WTC11 (cell line): Measurements from ENCODE around the gene GZF1. TPM values are rescaled to one million over a fixed set of nuclear protein-coding genes. Genes with fewer than 3 reads are reported as not detected.

Experiments used
- ATAC-seq: fragments of 200-7000 bp; cut with Tn5 transposase; 2 replicates; pipeline ENCODE4 v1.10.0; 2021; ENCODE audit warnings: mild to moderate bottlenecking, moderate library complexity
- CTCF ChIA-PET: fragments of 300-600 bp; sonication (Branson Sonifier 250); formaldehyde crosslinking; loops from one replicate; lab custom pipeline; 2021; ENCODE audit warnings: antibody characterized with exemption; lab: Charles Lee
- POLR2A ChIA-PET: fragments of 350-600 bp; sonication (Branson Sonifier 250); formaldehyde crosslinking; loops from one replicate; lab custom pipeline; 2021; ENCODE audit warnings: antibody characterized with exemption; lab: Charles Lee
- DNase-seq: peaks from one replicate; pipeline ENCODE4 v3.0.0; 2021; ENCODE audit warnings: low spot score
- H3K27ac Mint-ChIP-seq: 2 replicates; pipeline ENCODE4 v1.8.0; 2021; ENCODE audit warnings: mixed read lengths
- H3K27me3 Mint-ChIP-seq: 2 replicates; pipeline ENCODE4 v1.8.0; 2021; ENCODE audit warnings: low read depth, mild to moderate bottlenecking, moderate library complexity, mixed read lengths
- H3K36me3 Mint-ChIP-seq: 2 replicates; pipeline ENCODE4 v1.8.0; 2021; ENCODE audit warnings: mixed read lengths
- H3K4me1 Mint-ChIP-seq: 2 replicates; pipeline ENCODE4 v1.8.0; 2022; ENCODE audit warnings: mixed read lengths
- H3K4me3 Mint-ChIP-seq: 2 replicates; pipeline ENCODE4 v1.8.0; 2021; ENCODE audit warnings: mild to moderate bottlenecking, moderate library complexity, mixed read lengths
- H3K9me3 Mint-ChIP-seq: 2 replicates; pipeline ENCODE4 v1.8.0; 2021; ENCODE audit warnings: mixed read lengths
- ATF1 ChIP-seq: sonication (generic); formaldehyde crosslinking; IDR thresholded peaks from 2 replicates; pipeline ENCODE4 v1.8.1; 2023; ENCODE audit warnings: mild to moderate bottlenecking, moderate library complexity, missing genetic modification reagents
- ELF4 ChIP-seq: sonication (generic); formaldehyde crosslinking; IDR thresholded peaks from 2 replicates; pipeline ENCODE4 v1.8.1; 2022; ENCODE audit warnings: low read depth, mild to moderate bottlenecking, moderate library complexity, missing genetic modification reagents
- ESRRA ChIP-seq: sonication (generic); formaldehyde crosslinking; IDR thresholded peaks from 2 replicates; pipeline ENCODE4 v1.8.1; 2022; ENCODE audit warnings: mild to moderate bottlenecking, missing genetic modification reagents, borderline replicate concordance
- GRHL2 ChIP-seq: fragments of 250-450 bp; sonication (Bioruptor Pico); IDR thresholded peaks from 2 replicates; pipeline ENCODE4 v1.8.0; 2022; ENCODE audit warnings: mild to moderate bottlenecking, moderate library complexity; ENCODE audit not compliant: insufficient replicate concordance, severe bottlenecking
- JAZF1 ChIP-seq: fragments of 250-450 bp; sonication (Bioruptor Pico); IDR thresholded peaks from 2 replicates; pipeline ENCODE4 v1.9.0; 2021; ENCODE audit warnings: moderate library complexity, mild to moderate bottlenecking, inconsistent platforms
- JUN ChIP-seq: sonication (generic); formaldehyde crosslinking; IDR thresholded peaks from 2 replicates; pipeline ENCODE4 v1.8.0; 2023; ENCODE audit warnings: mild to moderate bottlenecking, missing genetic modification reagents
- NR2C2 ChIP-seq: sonication (generic); formaldehyde crosslinking; IDR thresholded peaks from 2 replicates; pipeline ENCODE4 v1.8.0; 2022; ENCODE audit warnings: mild to moderate bottlenecking, missing genetic modification reagents
- PRRX2 ChIP-seq: fragments of 250-450 bp; sonication (Bioruptor Pico); IDR thresholded peaks from 2 replicates; pipeline ENCODE4 v1.8.0; 2021; ENCODE audit warnings: mild to moderate bottlenecking
- RELA ChIP-seq: sonication (generic); formaldehyde crosslinking; IDR thresholded peaks from 2 replicates; pipeline ENCODE4 v1.8.1; 2022; ENCODE audit warnings: missing genetic modification reagents, mild to moderate bottlenecking, borderline replicate concordance
- TEAD4 ChIP-seq: sonication (generic); formaldehyde crosslinking; IDR thresholded peaks from 2 replicates; pipeline ENCODE4 v1.8.0; 2022; ENCODE audit warnings: mild to moderate bottlenecking, missing genetic modification reagents
- TP53 ChIP-seq: sonication (generic); formaldehyde crosslinking; IDR thresholded peaks from 2 replicates; pipeline ENCODE4 v1.8.1; 2023; ENCODE audit warnings: mild to moderate bottlenecking, missing genetic modification reagents
- ZBTB21 ChIP-seq: sonication (generic); formaldehyde crosslinking; IDR thresholded peaks from 2 replicates; pipeline ENCODE4 v1.8.1; 2023; ENCODE audit warnings: mild to moderate bottlenecking, missing genetic modification reagents, borderline replicate concordance
- ZNF219 ChIP-seq: sonication (generic); formaldehyde crosslinking; IDR thresholded peaks from 2 replicates; pipeline ENCODE4 v1.8.0; 2023; ENCODE audit warnings: missing genetic modification reagents, mild to moderate bottlenecking, borderline replicate concordance
- ZNF232 ChIP-seq: sonication (generic); formaldehyde crosslinking; IDR thresholded peaks from 2 replicates; pipeline ENCODE4 v1.8.0; 2022; ENCODE audit warnings: mild to moderate bottlenecking, missing genetic modification reagents
- ZNF396 ChIP-seq: fragments of 250-450 bp; sonication (Bioruptor Pico); IDR thresholded peaks from 2 replicates; pipeline ENCODE4 v1.8.0; 2021; ENCODE audit warnings: mild to moderate bottlenecking, moderate library complexity, borderline replicate concordance
- ZNF423 ChIP-seq: fragments of 250-450 bp; sonication (Bioruptor Pico); IDR thresholded peaks from 2 replicates; pipeline ENCODE4 v2.1.2; 2022; ENCODE audit warnings: mild to moderate bottlenecking, moderate library complexity
- total RNA-seq: library from RNA; stranded (reverse); gene quantifications from 3 replicates; pipeline ENCODE4 v1.2.3, GENCODE V29; 2021
- TF ChIP-seq, protein P1 (sequence below): fragments of 250-450 bp; sonication (Bioruptor Pico); IDR thresholded peaks from 2 replicates; pipeline ENCODE4 v1.9.0; 2021; ENCODE audit warnings: moderate library complexity, mild to moderate bottlenecking, inconsistent platforms, borderline replicate concordance
- TF ChIP-seq, protein P2 (sequence below): sonication (generic); formaldehyde crosslinking; IDR thresholded peaks from 2 replicates; pipeline ENCODE4 v1.8.0; 2022; ENCODE audit warnings: mild to moderate bottlenecking, missing genetic modification reagents
- TF ChIP-seq, protein P3 (sequence below): fragments of 250-450 bp; sonication (Bioruptor Pico); IDR thresholded peaks from 2 replicates; pipeline ENCODE4 v1.9.0; 2021; ENCODE audit warnings: mild to moderate bottlenecking
- TF ChIP-seq, protein P4 (sequence below): sonication (generic); formaldehyde crosslinking; IDR thresholded peaks from 2 replicates; pipeline ENCODE4 v1.8.0; 2022; ENCODE audit warnings: mild to moderate bottlenecking, missing genetic modification reagents
- TF ChIP-seq, protein P5 (sequence below): sonication (generic); formaldehyde crosslinking; IDR thresholded peaks from 2 replicates; pipeline ENCODE4 v1.8.0; 2023; ENCODE audit warnings: missing genetic modification reagents
- TF ChIP-seq, protein P6 (sequence below): sonication (generic); formaldehyde crosslinking; IDR thresholded peaks from 2 replicates; pipeline ENCODE4 v1.8.1; 2022; ENCODE audit warnings: low read depth, mild to moderate bottlenecking, moderate library complexity, missing genetic modification reagents, borderline replicate concordance

GZF1 gene
- total RNA-seq, 1 experiment from 2014 or later: 9.5 TPM

DNA sequence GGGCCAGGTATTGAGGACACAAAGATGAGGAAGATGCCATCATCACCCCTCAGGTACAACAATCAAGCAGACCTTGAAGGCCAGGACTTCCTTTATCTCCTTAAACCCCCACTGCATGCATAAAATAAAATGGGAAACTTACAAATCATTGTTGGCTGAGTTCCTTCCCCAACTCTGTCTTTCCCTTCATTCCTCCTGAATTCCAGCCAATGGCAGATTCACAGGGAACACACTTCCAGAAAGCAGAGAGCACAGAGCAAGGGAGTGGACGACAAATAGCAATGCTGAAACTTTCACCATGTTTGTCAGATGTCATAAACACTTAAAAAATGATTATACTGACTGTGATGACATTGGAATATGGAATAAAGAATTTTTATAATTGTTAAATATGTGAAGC lies 48.7 kb upstream of the GZF1 start (continued):
- TF ChIP-seq, protein P1, sequence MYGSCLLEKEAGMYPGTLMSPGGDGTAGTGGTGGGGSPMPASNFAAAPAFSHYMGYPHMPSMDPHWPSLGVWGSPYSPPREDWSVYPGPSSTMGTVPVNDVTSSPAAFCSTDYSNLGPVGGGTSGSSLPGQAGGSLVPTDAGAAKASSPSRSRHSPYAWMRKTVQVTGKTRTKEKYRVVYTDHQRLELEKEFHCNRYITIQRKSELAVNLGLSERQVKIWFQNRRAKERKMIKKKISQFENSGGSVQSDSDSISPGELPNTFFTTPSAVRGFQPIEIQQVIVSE (CRISPR knock-in tag): no peak
- TF ChIP-seq JUN (CRISPR knock-in tag) (no peak), ZNF232 (CRISPR knock-in tag) (no peak), TP53 (CRISPR knock-in tag) (no peak)

DNA sequence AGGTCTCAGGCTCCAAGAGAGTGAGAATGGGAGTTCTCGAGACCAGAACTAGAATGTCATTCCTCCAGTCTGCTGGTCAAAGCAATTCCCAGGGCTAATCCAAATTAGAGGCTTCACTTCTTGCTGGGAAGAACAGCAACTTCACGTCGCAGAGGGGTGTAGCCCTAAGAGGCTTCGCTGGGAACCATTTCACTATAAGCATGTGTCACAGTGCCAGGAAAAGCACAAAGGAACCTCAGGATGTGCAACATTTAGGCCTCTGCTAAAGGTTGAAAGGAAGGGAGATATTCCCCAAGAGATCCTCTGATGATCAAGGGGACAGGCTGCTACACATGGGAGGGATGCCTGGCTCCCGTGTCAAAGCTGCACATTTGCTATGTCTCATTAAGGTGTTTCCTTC lies 47.3 kb upstream of the GZF1 start:
- peaks cover 6% of the 10 kb centered on the region; the same call in 1 of the 2 replicates for H3K9me3 Mint-ChIP-seq
- no peaks in the 10 kb centered on the region for H3K4me1 Mint-ChIP-seq
- DNase-seq (no peak), ATAC-seq (no peak)
- TF ChIP-seq ZBTB21 (no peak), ZNF423 (CRISPR knock-in tag) (no peak), ZNF232 (CRISPR knock-in tag) (no peak)
- H3K36me3 Mint-ChIP-seq: no peaks in the 10 kb centered on the region; the same call in 1 of the 2 replicates
- ChIA-PET POLR2A (no interaction called here), CTCF (no interaction called here)
- no peak overlapping the region for H3K4me3 Mint-ChIP-seq
- no peaks in the 10 kb centered on the region for H3K27me3 Mint-ChIP-seq
- no peak overlapping the region for H3K27ac Mint-ChIP-seq

DNA sequence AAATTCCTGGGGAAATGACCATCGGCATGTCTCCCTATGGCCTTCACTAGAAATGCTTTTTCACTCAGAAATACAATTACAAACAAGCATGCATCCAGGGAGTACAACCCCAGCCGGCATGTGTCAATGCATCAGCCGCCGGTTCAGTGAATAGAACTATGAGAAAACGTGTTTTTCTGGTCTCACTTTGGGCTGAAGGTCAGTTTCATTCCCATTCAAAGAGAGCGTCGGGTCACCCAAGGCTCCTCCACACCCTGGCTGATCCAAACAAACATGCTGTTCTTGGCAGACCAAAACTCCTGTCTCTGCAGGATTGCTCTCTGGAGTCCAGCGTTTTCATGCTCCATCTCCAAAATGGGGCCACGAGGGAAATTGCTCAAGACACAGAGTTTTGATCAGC lies 46.9 kb upstream of the GZF1 start:
- TF ChIP-seq PRRX2 (CRISPR knock-in tag) (no peak), ESRRA (CRISPR knock-in tag) (no peak), ELF4 (CRISPR knock-in tag) (no peak)
- ChIA-PET POLR2A (no interaction called here), CTCF (no interaction called here)
- peaks cover 6% of the 10 kb centered on the region; the same call in 1 of the 2 replicates for H3K9me3 Mint-ChIP-seq
- ATAC-seq: no peak
- H3K27ac Mint-ChIP-seq: no peak overlapping the region
- H3K36me3 Mint-ChIP-seq: no peaks in the 10 kb centered on the region; the same call in 1 of the 2 replicates
- H3K27me3 Mint-ChIP-seq: no peaks in the 10 kb centered on the region
- H3K4me1 Mint-ChIP-seq: no peaks in the 10 kb centered on the region
- no peak overlapping the region for H3K4me3 Mint-ChIP-seq
- DNase-seq: no peak

DNA sequence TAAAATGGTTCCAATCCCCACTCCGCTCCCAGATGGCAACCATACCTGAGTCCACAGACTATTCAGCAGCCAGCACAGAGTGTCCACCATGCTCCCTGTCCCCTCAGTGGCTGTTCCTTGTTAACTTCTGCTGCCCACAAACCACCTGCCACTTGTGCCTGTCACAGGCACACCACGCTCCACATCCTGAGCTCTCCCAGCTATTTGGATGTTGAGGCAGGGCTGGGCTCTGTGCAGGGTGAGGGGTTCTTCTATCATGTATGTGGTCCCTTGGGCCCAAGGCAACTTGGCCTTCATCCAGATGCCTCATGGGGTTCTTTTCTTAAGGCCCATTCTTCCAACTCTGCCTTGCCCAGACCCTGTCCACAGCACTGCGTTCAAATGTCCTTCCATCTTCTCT lies 45.4 kb upstream of the GZF1 start:
- TF ChIP-seq, protein P2, sequence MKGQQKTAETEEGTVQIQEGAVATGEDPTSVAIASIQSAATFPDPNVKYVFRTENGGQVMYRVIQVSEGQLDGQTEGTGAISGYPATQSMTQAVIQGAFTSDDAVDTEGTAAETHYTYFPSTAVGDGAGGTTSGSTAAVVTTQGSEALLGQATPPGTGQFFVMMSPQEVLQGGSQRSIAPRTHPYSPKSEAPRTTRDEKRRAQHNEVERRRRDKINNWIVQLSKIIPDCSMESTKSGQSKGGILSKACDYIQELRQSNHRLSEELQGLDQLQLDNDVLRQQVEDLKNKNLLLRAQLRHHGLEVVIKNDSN (CRISPR knock-in tag): no peak
- TF ChIP-seq, protein P3, sequence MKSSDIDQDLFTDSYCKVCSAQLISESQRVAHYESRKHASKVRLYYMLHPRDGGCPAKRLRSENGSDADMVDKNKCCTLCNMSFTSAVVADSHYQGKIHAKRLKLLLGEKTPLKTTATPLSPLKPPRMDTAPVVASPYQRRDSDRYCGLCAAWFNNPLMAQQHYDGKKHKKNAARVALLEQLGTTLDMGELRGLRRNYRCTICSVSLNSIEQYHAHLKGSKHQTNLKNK (CRISPR knock-in tag): no peak
- TF ChIP-seq ZNF396 (CRISPR knock-in tag): no peak
- TF ChIP-seq, protein P4, sequence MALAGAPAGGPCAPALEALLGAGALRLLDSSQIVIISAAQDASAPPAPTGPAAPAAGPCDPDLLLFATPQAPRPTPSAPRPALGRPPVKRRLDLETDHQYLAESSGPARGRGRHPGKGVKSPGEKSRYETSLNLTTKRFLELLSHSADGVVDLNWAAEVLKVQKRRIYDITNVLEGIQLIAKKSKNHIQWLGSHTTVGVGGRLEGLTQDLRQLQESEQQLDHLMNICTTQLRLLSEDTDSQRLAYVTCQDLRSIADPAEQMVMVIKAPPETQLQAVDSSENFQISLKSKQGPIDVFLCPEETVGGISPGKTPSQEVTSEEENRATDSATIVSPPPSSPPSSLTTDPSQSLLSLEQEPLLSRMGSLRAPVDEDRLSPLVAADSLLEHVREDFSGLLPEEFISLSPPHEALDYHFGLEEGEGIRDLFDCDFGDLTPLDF (CRISPR knock-in tag): no peak
- TF ChIP-seq, protein P5, sequence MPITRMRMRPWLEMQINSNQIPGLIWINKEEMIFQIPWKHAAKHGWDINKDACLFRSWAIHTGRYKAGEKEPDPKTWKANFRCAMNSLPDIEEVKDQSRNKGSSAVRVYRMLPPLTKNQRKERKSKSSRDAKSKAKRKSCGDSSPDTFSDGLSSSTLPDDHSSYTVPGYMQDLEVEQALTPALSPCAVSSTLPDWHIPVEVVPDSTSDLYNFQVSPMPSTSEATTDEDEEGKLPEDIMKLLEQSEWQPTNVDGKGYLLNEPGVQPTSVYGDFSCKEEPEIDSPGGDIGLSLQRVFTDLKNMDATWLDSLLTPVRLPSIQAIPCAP (CRISPR knock-in tag): no peak
- TF ChIP-seq, protein P6, sequence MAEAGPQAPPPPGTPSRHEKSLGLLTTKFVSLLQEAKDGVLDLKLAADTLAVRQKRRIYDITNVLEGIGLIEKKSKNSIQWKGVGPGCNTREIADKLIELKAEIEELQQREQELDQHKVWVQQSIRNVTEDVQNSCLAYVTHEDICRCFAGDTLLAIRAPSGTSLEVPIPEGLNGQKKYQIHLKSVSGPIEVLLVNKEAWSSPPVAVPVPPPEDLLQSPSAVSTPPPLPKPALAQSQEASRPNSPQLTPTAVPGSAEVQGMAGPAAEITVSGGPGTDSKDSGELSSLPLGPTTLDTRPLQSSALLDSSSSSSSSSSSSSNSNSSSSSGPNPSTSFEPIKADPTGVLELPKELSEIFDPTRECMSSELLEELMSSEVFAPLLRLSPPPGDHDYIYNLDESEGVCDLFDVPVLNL: no peak
- no peak for TF ChIP-seq RELA (CRISPR knock-in tag)
- no peak for TF ChIP-seq NR2C2 (CRISPR knock-in tag)
- TF ChIP-seq JAZF1 (CRISPR knock-in tag): no peak
- TF ChIP-seq GRHL2 (CRISPR knock-in tag): no peak
- no peak for TF ChIP-seq ATF1
- TF ChIP-seq ZNF219 (CRISPR knock-in tag): no peak
- TF ChIP-seq TEAD4: no peak
- peaks cover 12% of the 10 kb centered on the region for H3K9me3 Mint-ChIP-seq
- no peaks in the 10 kb centered on the region for H3K4me1 Mint-ChIP-seq
- POLR2A ChIA-PET: no interaction called here
- no peak overlapping the region for H3K4me3 Mint-ChIP-seq
- no peak for DNase-seq
- no peak for ATAC-seq
- H3K36me3 Mint-ChIP-seq: no peaks in the 10 kb centered on the region; the same call in 1 of the 2 replicates
- no peaks in the 10 kb centered on the region for H3K27me3 Mint-ChIP-seq
- H3K27ac Mint-ChIP-seq: no peak overlapping the region
- CTCF ChIA-PET: interaction anchor here (0.6 kb wide), 1 partner anchor 24 kb away, joined by 5 read pairs; no protein-coding TSS in a partner anchor
